HG03108 (cell line): Measurements from ENCODE around the gene KIF11.

ENCODE experiments used
- ATAC-seq: cut with Tn5 transposase; IDR thresholded peaks from one replicate; pipeline ENCODE4 v1.9.1; 2021; ENCODE audit warnings: moderate library complexity; ENCODE audit not compliant: unreplicated experiment

The KIF11 gene

DNA sequence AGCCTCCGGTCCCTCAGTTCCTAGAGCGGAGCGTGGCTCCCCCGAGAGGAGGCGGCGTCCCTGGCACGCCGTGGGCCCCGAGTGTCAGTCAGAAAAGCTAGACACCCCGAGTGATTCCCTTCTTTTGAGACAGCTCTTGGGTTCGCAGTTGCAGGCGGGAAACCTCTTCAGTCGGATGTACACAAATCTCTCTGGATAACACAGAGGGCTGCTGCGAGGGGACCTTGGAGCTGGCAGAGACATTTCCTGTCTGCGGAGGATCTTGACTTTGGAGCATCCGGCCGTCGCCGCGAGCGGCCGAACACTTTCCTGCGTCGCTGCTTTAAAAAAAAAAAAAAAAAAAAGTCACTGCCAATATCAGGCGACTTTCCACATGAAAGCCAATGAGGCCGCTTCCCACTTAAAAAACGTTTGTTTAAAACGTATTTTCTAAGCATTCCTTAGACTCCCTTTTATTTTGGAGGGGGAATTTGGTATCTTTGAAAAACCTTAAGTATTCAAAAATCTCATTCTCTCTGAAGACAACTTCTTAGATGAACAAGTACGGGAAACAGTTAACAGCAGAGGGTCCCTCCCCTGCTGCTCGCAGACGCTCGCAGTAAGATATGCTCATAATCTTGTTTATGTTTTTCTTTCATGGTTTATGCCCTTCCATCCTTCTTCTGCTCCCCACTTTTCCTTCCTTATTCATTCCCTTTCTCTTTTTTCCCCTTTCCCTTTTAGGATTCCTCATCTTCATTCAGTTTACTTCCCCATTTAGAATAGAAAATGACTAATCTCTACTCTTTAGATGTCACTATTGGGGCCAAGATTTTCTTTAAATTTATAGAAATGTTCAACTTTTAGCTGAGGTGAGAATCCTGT, 106.8 kb downstream of the KIF11 start:
- ATAC-seq, result no peak

DNA sequence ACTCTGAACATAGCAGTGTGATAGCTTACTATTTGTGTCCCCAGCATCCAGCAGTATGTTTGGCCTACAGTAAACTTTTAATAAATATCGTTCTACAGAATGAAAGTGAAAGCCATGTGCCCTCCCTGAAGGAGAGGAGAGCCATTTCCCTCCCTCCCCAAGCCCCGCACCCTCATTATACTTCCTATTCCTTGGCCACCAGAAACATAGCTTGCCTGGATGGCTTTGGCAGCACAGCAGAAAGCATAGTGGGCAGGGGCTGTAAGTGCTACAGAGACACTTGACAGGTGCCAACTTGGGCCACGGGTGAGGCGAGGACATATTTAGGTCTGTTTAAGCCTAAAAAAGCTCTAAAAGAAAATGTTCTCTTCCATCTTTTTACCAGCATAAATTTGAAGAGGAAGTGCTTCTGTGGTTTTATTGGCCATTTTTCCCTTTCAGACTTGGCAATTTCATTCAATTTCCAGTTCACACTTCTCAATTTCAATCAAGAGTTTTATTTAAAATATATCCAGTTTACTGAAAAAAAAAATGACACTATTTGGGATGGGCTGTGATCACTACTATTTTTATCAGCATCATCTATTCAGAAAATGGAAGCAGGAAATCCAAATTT, 109.5 kb downstream of the KIF11 start:
- ATAC-seq, result no peak
